GM12878 (cell line): Measurements from ENCODE around the gene DIDO1. TPM values are rescaled to one million over a fixed set of nuclear protein-coding genes. Genes with fewer than 3 reads are reported as not detected.
"Not testable (repeated sequence)": the region's sequence is repeated elsewhere in the genome, so short reads cannot be mapped to it uniquely, and the experiment has no call there.

ENCODE experiments used
- ATAC-seq: fragments of 200-7000 bp; cut with Tn5 transposase; 3 replicates; pipeline ENCODE4 v1.9.1; 2020; ENCODE audit warnings: mild to moderate bottlenecking, moderate library complexity
- BruUV-seq: library from RNA; stranded (reverse); fragments of 400-500 nt; replicated peaks from 2 replicates; lab custom pipeline; 2021; lab: Mats Ljungman, UMichigan
- CTCF ChIA-PET: fragments of 300-600 bp; sonication (Branson Sonifier 250); formaldehyde crosslinking; extraction: SDS; loops from one replicate; lab custom pipeline; 2021; ENCODE audit warnings: inconsistent platforms; lab: Yijun Ruan, JAX
- POLR2A ChIA-PET: fragments of 350-600 bp; formaldehyde crosslinking; extraction: SDS; loops from one replicate; lab custom pipeline; 2021; ENCODE audit warnings: inconsistent platforms; lab: Charles Lee
- RAD21 ChIA-PET: fragments of 300-600 bp; sonication (Branson Sonifier 250); formaldehyde crosslinking; loops from one replicate; lab custom pipeline; 2023; ENCODE audit warnings: antibody characterized with exemption; ENCODE audit not compliant: unreplicated experiment; lab: Charles Lee
- SMC1A ChIA-PET: fragments of 300-600 bp; sonication (Branson Sonifier 250); formaldehyde crosslinking; loops from one replicate; lab custom pipeline; 2023; ENCODE audit not compliant: unreplicated experiment, uncharacterized antibody; lab: Charles Lee
- DNase-seq: peaks from one replicate; pipeline ENCODE4 v3.0.0-alpha.2; 2011; ENCODE audit warnings: low read depth, low spot score
- FAIRE-seq: peaks from 3 replicates; lab custom pipeline; 2011; peaks lifted over from hg19 to GRCh38; lab: Jason Lieb, UNC
- H2AFZ ChIP-seq: 2 replicates; pipeline ENCODE4 v1.6.0; 2011; ENCODE audit warnings: low read depth, low read length, control low read depth; ENCODE audit not compliant: control insufficient read depth
- H3K27ac ChIP-seq: 2 replicates; pipeline ENCODE4 v1.5.1; 2011; ENCODE audit warnings: control low read depth; ENCODE audit not compliant: control insufficient read depth, insufficient read depth
- H3K27me3 ChIP-seq, 2 experiments: replicated peaks in 1 of 2; 2 replicates each; pipeline versions ENCODE4 v1.6.0 to v1.6.1; 2011; ENCODE audit warnings: low read length in 1 of 2; ENCODE audit not compliant: control insufficient read depth in 2 of 2, insufficient read depth in 2 of 2
- H3K36me3 ChIP-seq, 2 experiments: 2 replicates each; pipeline ENCODE4 v1.5.1; 2011; ENCODE audit warnings: low read length in 1 of 2; ENCODE audit not compliant: control insufficient read depth in 2 of 2, insufficient read depth in 2 of 2
- H3K4me1 ChIP-seq: 2 replicates; pipeline ENCODE4 v1.6.1; 2011; ENCODE audit warnings: mild to moderate bottlenecking, low read length, moderate library complexity, mixed read lengths; ENCODE audit not compliant: control insufficient read depth, insufficient read depth
- H3K4me2 ChIP-seq: 2 replicates; pipeline ENCODE4 v1.6.0; 2011; ENCODE audit warnings: control low read depth; ENCODE audit not compliant: control insufficient read depth, insufficient read depth
- H3K4me3 ChIP-seq: fragments of 200-600 bp; sonication (generic); 2 replicates; pipeline ENCODE4 v1.5.1; 2016
- H3K79me2 ChIP-seq: 2 replicates; pipeline ENCODE4 v1.6.0; 2011; ENCODE audit warnings: low read length; ENCODE audit not compliant: control insufficient read depth, insufficient read depth
- H3K9ac ChIP-seq: 2 replicates; pipeline ENCODE4 v1.8.0; 2011; ENCODE audit warnings: low read length, control low read depth, mixed read lengths; ENCODE audit not compliant: control insufficient read depth, insufficient read depth
- H3K9me3 ChIP-seq: replicated peaks from 3 replicates; pipeline ENCODE4 v1.5.1; 2011; ENCODE audit warnings: mild to moderate bottlenecking, low read length; ENCODE audit not compliant: control insufficient read depth, insufficient read depth
- H4K20me1 ChIP-seq: 2 replicates; pipeline ENCODE4 v1.6.0; 2011; ENCODE audit not compliant: control insufficient read depth, insufficient read depth
- MLLT1 ChIP-seq: fragments of 450-650 bp; IDR thresholded peaks from 2 replicates; pipeline ENCODE4 v1.6.1; 2016; ENCODE audit warnings: mild to moderate bottlenecking
- MTA2 ChIP-seq: fragments of 450-650 bp; IDR thresholded peaks from 2 replicates; pipeline ENCODE4 v1.6.1; 2016; ENCODE audit warnings: low read depth, mild to moderate bottlenecking, moderate library complexity
- WGBS: methylation state at CpG from one replicate; pipeline ENCODE4 v1.1.6; 2016; ENCODE audit warnings: low lambda C conversion rate; ENCODE audit not compliant: insufficient replicate concordance, insufficient coverage; ENCODE audit errors: missing lambda C conversion rate; 5-methylcytosine and 5-hydroxymethylcytosine counted together
- in situ Hi-C: fragments of 300-500 bp; cut with MboI; formaldehyde crosslinking; loops from 9 replicates; pipeline ENCODE4 v1.14.3; 2018; ENCODE audit warnings: mixed read lengths
- intact Hi-C: fragments of 100-400 bp; cut with micrococcal nuclease; formaldehyde crosslinking; loops from one replicate; pipeline ENCODE4 v1.14.2; 2022; ENCODE audit not compliant: unreplicated experiment
- polyA plus RNA-seq, 11 experiments: library from polyadenylated mRNA; depleted of rRNA in 4 of 11; unstranded in 6 of 11; stranded (reverse) in 5 of 11; fragments of >200 nt; fragmentation: Nextera tagmentation in 4 of 11; fragmentation: Illumina TruSeq in 1 of 11; extraction: Ambion mirVana in 4 of 11; extraction: Trizol in 1 of 11; gene quantifications; 1 replicate in 1 of 11; 2 replicates in 10 of 11; pipeline versions ENCODE4 v1.2.1 to v1.2.3, GENCODE V29; 2011 to 2016; ENCODE audit warnings: inconsistent platforms in 2 of 11, missing spikeins in 2 of 11, low read depth in 1 of 11
- total RNA-seq, 4 experiments: library from RNA; depleted of rRNA in 3 of 4; stranded (reverse); fragments of >200 nt in 3 of 4; fragmentation: Illumina TruSeq in 1 of 4; extraction: Trizol in 1 of 4; gene quantifications; 2 replicates each; pipeline versions ENCODE4 v1.2.1 to v1.2.3, GENCODE V29; 2013 to 2021
- TF ChIP-seq, protein P1 (sequence below): fragments of 450-650 bp; formaldehyde crosslinking; IDR thresholded peaks from 2 replicates; pipeline ENCODE4 v1.4.0; 2020; ENCODE audit warnings: mild to moderate bottlenecking, moderate library complexity

The DIDO1 gene
- total and polyA plus RNA-seq, 10 of the 15 experiments (the other 5 are each of a cell fraction or from before 2014, with no cell fraction given), result 5.5 to 56.4 (median 38.4) TPM

GRCh38 chr20:62923669-62924441 is 2.5 kb downstream of the DIDO1 start:
- H3K27ac ChIP-seq, result no peak overlapping the region
- peak overlapping the region; percentile 64 for H3K4me3 ChIP-seq
- TF ChIP-seq MTA2 (0 out of 2 replicates have a peak, but pooled peaks have one; percentile 17), MLLT1 (peak; percentile 37; the same call in 1 of the 2 replicates)
- TF ChIP-seq, protein P1, sequence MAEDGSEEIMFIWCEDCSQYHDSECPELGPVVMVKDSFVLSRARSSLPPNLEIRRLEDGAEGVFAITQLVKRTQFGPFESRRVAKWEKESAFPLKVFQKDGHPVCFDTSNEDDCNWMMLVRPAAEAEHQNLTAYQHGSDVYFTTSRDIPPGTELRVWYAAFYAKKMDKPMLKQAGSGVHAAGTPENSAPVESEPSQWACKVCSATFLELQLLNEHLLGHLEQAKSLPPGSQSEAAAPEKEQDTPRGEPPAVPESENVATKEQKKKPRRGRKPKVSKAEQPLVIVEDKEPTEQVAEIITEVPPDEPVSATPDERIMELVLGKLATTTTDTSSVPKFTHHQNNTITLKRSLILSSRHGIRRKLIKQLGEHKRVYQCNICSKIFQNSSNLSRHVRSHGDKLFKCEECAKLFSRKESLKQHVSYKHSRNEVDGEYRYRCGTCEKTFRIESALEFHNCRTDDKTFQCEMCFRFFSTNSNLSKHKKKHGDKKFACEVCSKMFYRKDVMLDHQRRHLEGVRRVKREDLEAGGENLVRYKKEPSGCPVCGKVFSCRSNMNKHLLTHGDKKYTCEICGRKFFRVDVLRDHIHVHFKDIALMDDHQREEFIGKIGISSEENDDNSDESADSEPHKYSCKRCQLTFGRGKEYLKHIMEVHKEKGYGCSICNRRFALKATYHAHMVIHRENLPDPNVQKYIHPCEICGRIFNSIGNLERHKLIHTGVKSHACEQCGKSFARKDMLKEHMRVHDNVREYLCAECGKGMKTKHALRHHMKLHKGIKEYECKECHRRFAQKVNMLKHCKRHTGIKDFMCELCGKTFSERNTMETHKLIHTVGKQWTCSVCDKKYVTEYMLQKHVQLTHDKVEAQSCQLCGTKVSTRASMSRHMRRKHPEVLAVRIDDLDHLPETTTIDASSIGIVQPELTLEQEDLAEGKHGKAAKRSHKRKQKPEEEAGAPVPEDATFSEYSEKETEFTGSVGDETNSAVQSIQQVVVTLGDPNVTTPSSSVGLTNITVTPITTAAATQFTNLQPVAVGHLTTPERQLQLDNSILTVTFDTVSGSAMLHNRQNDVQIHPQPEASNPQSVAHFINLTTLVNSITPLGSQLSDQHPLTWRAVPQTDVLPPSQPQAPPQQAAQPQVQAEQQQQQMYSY (CRISPR knock-in tag), result no peak
- TF ChIP-seq, all 136 proteins: peak for 2
- Histone ChIP-seq H3K9ac (no peak overlapping the region; the same call in 1 of the 2 replicates), H3K4me1 (peaks cover 41% of the 10 kb centered on the region), H3K79me2 (peaks cover 98% of the 10 kb centered on the region), H2AFZ (no peak overlapping the region), H3K4me2 (peak overlapping the region; percentile 96), H3K27me3 (no peaks in the 10 kb centered on the region), H3K9me3 (no peaks in the 10 kb centered on the region), H3K36me3 (no peaks in the 10 kb centered on the region; a peak in 2 of 4 replicates), H4K20me1 (peaks cover 17% of the 10 kb centered on the region)
- ChIA-PET RAD21 (interaction anchor here (0.5 to 1.8 kb wide), 6 partner anchors 11 to 466 kb away, joined by 3 to 5 read pairs (median 4); no protein-coding TSS in a partner anchor), SMC1A (interaction anchor here (1.0 to 2.1 kb wide), 8 partner anchors 9 to 49 kb away, joined by 3 to 5 read pairs (median 4); partner anchors contain the start of gene GID8), POLR2A (interaction anchor here (0.7 to 5.4 kb wide), 6 partner anchors 8 to 89 kb away, joined by 4 to 59 read pairs (median 5); partner anchors contain the start of gene GID8), CTCF (interaction anchor here (0.9 to 12.5 kb wide), 8 partner anchors 11 to 88 kb away, joined by 3 to 92 read pairs (median 5); no protein-coding TSS in a partner anchor)
- BruUV-seq, result no TSS peak
- intact Hi-C loops (no loop called here), in situ Hi-C loops (no loop called here)
- DNase-seq, result no peak
- 35% methylated on average over 7 of the region's 7 CpGs for WGBS
- no peak for ATAC-seq
- no peak for FAIRE-seq

- H3K9ac ChIP-seq, H3K27me3 ChIP-seq, H3K36me3 ChIP-seq, H3K9me3 ChIP-seq, DNase-seq, H2AFZ ChIP-seq, ATAC-seq, FAIRE-seq, in situ Hi-C loops, intact Hi-C loops, BruUV-seq, RAD21 ChIA-PET: not testable (repeated sequence)
- Histone ChIP-seq H3K79me2 (peaks cover 98% of the 10 kb centered on the region), H3K4me2 (peak overlapping the region; percentile 75), H3K4me3 (peak overlapping the region; percentile 48), H3K4me1 (peaks cover 47% of the 10 kb centered on the region), H4K20me1 (peaks cover 19% of the 10 kb centered on the region), H3K27ac (0 out of 2 replicates have a peak overlapping the region, but pooled peaks have one; percentile 11)
- ChIA-PET POLR2A (interaction anchor here (1.8 kb wide), 1 partner anchor 31 kb away, joined by 6 read pairs; no protein-coding TSS in a partner anchor), CTCF (interaction anchor here (0.7 to 12.5 kb wide), 5 partner anchors 10 to 30 kb away, joined by 3 to 92 read pairs (median 3); no protein-coding TSS in a partner anchor), SMC1A (interaction anchor here (1.0 to 1.2 kb wide), 2 partner anchors 11 to 15 kb away, joined by 3 to 4 read pairs; no protein-coding TSS in a partner anchor)
- 41% methylated on average over 17 of the region's 17 CpGs for WGBS
Observed at GRCh38 chr20:62923059-62923668, 3.1 kb downstream of the DIDO1 start.
